A172 (cell line): ENCODE data around the gene NUDT3. TPM values are rescaled to one million over a fixed set of nuclear protein-coding genes. Genes with fewer than 3 reads are reported as not detected.
"Not testable (repeated sequence)": the region's sequence is repeated elsewhere in the genome, so short reads cannot be mapped to it uniquely, and the experiment has no call there.

Experiments used
- DNase-seq: peaks from one replicate; pipeline ENCODE4 v3.0.0-alpha.2; 2015; ENCODE audit warnings: low spot score
- total RNA-seq: library from RNA; depleted of rRNA; stranded (reverse); fragments of >200 nt; shearing (Covaris generic); gene quantifications from 2 replicates; pipeline ENCODE4 v1.2.3, GENCODE V29; 2014

NUDT3 gene
- total RNA-seq, 1 experiment from 2014 or later, result 13.1 TPM

GRCh38 chr6:34343806-34344205 is 48.7 kb downstream of the NUDT3 start:
- no peak for DNase-seq

GRCh38 chr6:34342247-34342646 is 50.2 kb downstream of the NUDT3 start:
- DNase-seq, result no peak

- peak; percentile 41 for DNase-seq
These were observed 50.9 kb downstream of the NUDT3 start for GRCh38 chr6:34341481-34341971.

GRCh38 chr6:34340906-34341480 is 51.5 kb downstream of the NUDT3 start:
- no peak for DNase-seq

GRCh38 chr6:34340394-34340793 is 52.1 kb downstream of the NUDT3 start:
- no peak for DNase-seq

- DNase-seq, result no peak
These were observed 52.5 kb downstream of the NUDT3 start for GRCh38 chr6:34339971-34340370.

- DNase-seq, result no peak
These were observed 53.0 kb downstream of the NUDT3 start for GRCh38 chr6:34339432-34339831.

- DNase-seq, result no peak
These were observed 53.7 kb downstream of the NUDT3 start for GRCh38 chr6:34338811-34339210.

GRCh38 chr6:34338377-34338776 is 54.1 kb downstream of the NUDT3 start:
- no peak for DNase-seq

GRCh38 chr6:34334796-34335416 is 57.6 kb downstream of the NUDT3 start:
- DNase-seq, result no peak

GRCh38 chr6:34333858-34334257 is 58.6 kb downstream of the NUDT3 start:
- DNase-seq, result no peak

GRCh38 chr6:34332251-34333198 is 59.9 kb downstream of the NUDT3 start:
- no peak for DNase-seq

GRCh38 chr6:34331371-34332050 is 61.0 kb downstream of the NUDT3 start:
- DNase-seq, result no peak

- not testable (repeated sequence) for DNase-seq
These were observed 62.7 kb downstream of the NUDT3 start for GRCh38 chr6:34329814-34330213.

GRCh38 chr6:34328969-34329368 is 63.5 kb downstream of the NUDT3 start:
- no peak for DNase-seq

GRCh38 chr6:34327313-34328205 is 64.9 kb downstream of the NUDT3 start:
- not testable (repeated sequence) for DNase-seq

- DNase-seq, result no peak
These were observed 66.8 kb downstream of the NUDT3 start for GRCh38 chr6:34325633-34326032.

- DNase-seq, result no peak
These were observed 67.6 kb downstream of the NUDT3 start for GRCh38 chr6:34324738-34325444.

- DNase-seq, result not testable (repeated sequence)
These were observed 68.2 kb downstream of the NUDT3 start for GRCh38 chr6:34324221-34324620.

- DNase-seq, result no peak
These were observed 69.2 kb downstream of the NUDT3 start for GRCh38 chr6:34323300-34323699.
